Mononuclear cell (primary cell): Measurements from ENCODE around the gene RFESD. TPM values are rescaled to one million over a fixed set of nuclear protein-coding genes. Genes with fewer than 3 reads are reported as not detected.
"Not testable (repeated sequence)": the region's sequence is repeated elsewhere in the genome, so short reads cannot be mapped to it uniquely, and the experiment has no call there.

Source experiments
- H3K27me3 ChIP-seq: 2 replicates; pipeline ENCODE4 v1.6.0; 2011; ENCODE audit warnings: low read length, control low read depth; ENCODE audit not compliant: insufficient read depth
- H3K4me1 ChIP-seq: 2 replicates; pipeline ENCODE4 v1.5.1; 2011; ENCODE audit warnings: mild to moderate bottlenecking, low read length, control low read depth; ENCODE audit not compliant: insufficient read depth
- H3K4me3 ChIP-seq: 2 replicates; pipeline ENCODE4 v1.5.1; 2011; ENCODE audit warnings: mild to moderate bottlenecking, low read length, moderate library complexity
- H3K9me3 ChIP-seq: 2 replicates; pipeline ENCODE4 v1.5.1; 2011; ENCODE audit warnings: low read depth, mild to moderate bottlenecking, control low read depth, low read length
- total RNA-seq: library from RNA; depleted of rRNA; stranded (reverse); fragments of >200 nt; gene quantifications from one replicate; pipeline ENCODE4 v1.2.3, GENCODE V29; 2012

RFESD gene
- total RNA-seq, 1 donor: 3.6 TPM

DNA sequence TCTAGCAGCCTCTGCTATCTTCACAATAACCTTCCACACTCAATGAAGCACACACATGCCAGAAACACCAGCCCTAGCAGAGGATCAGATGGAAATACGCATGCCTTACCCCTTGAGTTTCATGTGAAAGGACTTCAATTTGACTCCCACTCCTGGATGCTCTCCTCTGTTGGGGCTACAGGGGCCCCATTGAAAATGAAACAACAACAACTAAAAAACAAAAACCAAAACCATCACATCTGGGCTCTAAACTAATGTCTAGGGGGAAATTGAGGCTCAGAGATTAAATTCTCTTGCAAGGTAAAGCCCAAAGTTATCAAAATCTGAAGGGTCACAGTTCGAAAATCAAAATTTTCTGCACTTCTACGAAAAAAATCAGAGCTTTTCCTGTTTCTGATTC is 7.9 kb upstream of the RFESD start:
- Histone ChIP-seq H3K4me3 (no peak overlapping the region), H3K4me1 (no peaks in the 10 kb centered on the region), H3K9me3 (no peaks in the 10 kb centered on the region), H3K27me3 (no peaks in the 10 kb centered on the region)

DNA sequence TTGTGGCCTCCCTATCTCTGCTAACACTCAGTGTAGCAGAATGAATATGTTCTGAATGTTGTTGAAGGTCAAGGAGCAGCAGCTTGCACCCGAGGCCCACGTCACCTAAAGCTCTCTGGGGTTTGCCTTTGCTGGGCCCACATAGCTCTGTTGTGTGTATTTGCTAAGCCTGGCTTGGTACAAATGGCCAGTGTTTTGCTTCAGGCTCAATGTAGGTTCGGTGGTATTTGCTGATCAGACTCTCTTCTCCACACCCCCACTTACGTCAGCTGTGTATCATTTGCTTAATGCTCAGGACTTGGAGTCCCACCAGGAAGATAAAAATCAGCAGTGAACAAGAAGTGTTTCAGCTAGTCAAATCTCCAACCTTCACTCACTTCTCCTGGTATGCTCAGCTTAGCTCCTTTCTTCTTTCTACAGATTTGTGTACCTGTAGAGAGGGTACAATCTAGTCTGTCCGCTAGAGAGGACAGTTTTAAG is 4.8 kb upstream of the RFESD start:
- no peaks in the 10 kb centered on the region for H3K27me3 ChIP-seq
- H3K4me3 ChIP-seq: no peak overlapping the region
- peaks cover 12% of the 10 kb centered on the region for H3K4me1 ChIP-seq

DNA sequence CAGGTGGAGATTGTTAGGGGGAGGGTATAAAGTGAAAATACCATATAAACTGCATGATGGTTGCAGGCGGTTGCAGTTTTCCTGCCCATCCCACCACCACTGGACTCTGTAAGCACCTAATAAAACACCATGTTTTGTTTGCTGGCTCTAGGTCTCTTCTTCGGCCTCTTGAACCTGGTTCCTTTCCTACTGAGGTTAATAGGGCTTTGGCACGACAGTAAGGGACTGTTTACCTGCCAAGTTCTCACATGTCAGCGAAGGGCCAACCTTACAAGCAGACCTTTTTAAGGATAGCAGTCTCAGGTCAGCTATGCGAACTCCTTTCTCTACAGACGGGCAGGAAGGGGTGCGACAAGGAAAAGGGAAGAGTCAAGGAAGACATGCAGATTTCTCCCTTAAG is 3.4 kb upstream of the RFESD start:
- H3K4me3 ChIP-seq: no peak overlapping the region
- no peaks in the 10 kb centered on the region for H3K27me3 ChIP-seq
- no peaks in the 10 kb centered on the region for H3K9me3 ChIP-seq
- H3K4me1 ChIP-seq: peaks cover 21% of the 10 kb centered on the region

More for the DNA sequence above, 4.8 kb upstream of the RFESD start:
- H3K9me3 ChIP-seq: no peaks in the 10 kb centered on the region

DNA sequence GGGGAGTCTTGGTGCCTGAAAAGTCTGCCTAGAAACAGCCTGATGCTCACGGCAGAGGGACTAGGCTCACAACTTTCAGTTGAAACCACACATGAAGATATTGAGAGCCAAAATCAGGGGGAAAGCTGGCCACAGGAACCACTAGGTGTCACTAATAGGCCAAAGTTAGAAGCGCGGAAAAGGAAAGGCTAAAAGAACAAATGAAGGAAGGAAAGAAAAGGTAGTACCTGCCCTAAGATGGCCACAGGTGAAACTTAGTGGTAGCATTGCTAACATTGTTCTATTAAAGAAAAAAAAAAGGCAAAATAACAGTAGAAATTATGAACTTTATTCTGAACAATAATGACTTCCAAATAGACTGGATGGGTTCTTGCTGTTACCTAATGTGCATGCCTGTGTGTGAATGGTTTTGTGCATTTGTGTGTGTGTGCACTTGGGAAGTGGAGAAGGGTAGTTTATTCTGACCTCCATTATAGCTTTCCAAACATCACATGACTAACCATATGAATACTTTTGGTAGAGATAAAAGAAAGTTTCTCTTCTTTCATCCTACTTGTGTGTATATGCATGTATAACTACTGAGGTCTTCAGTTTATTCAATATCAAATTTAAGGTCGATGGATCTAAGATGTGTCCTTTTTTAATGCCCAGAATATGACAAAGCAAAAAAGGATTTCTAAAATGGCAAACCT is 2.1 kb upstream of the RFESD start:
- Histone ChIP-seq H3K27me3 (no peaks in the 10 kb centered on the region), H3K9me3 (no peaks in the 10 kb centered on the region), H3K4me1 (peaks cover 21% of the 10 kb centered on the region), H3K4me3 (no peak overlapping the region)

DNA sequence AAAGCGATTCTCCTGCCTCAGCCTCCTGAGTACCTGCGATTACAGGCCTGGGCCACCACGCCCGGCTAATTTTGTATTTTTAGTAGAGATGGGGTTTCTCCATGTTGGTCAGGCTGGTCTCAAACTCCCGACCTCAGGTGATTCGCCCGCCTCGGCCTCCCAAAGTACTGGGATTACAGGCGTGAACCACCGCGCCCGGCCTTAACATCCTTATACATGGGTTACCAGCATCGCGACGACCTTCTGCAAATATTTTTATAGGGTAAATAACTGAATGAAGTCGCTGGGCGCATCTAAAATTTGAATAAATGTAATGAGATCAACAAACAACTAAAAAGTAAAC is 380 bp upstream of the RFESD start:
- peaks cover 21% of the 10 kb centered on the region for H3K4me1 ChIP-seq
- peak overlapping the region; percentile 62 for H3K4me3 ChIP-seq
- not testable (repeated sequence) for H3K9me3 ChIP-seq, H3K27me3 ChIP-seq

DNA sequence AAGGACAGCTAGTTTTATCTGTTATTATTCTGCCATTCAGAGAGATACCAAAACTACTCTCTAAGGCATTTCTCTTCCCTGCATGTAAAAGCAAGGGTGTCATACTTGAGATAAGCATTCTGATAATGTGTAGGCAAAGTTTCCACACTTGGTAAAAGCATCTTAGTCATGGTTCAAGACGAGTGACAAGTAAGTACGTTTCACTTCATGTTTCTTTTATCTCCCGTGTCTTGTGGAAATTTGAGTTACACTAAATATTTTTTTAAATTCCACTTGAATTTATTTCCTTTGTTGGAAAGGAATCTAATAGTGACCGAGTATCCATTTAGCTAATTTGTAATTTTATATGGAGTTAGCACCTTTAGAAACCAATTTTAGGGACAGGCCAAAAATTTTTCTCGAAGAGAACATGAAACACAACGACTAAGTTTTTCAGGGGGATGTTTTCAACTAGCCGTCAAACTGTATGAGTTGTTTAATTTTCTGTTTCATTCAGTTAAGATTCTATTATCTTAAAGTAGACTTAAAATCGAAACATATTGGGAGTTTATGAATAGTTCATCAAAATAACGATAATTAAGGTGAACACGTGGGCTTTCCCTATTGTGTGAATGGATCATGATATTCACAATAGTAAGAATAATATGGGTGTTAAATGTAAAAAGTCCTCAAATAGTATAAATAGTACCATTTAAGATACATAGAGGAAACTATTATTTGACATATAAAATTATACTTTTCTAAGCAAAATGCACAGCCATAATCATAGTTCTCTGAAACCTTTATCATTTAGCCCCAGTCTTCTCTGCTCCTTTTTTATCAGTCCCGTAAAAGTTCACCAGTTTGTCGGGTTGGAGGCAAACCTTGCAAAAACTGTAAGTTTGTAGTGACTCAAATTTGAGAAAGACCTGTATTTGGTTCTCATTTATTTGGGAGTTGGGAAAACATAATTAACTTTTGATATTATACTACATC is 1.6 kb downstream of the RFESD start:
- H3K27me3 ChIP-seq: no peaks in the 10 kb centered on the region
- peaks cover 21% of the 10 kb centered on the region for H3K4me1 ChIP-seq
- H3K9me3 ChIP-seq: no peaks in the 10 kb centered on the region
- no peak overlapping the region for H3K4me3 ChIP-seq

DNA sequence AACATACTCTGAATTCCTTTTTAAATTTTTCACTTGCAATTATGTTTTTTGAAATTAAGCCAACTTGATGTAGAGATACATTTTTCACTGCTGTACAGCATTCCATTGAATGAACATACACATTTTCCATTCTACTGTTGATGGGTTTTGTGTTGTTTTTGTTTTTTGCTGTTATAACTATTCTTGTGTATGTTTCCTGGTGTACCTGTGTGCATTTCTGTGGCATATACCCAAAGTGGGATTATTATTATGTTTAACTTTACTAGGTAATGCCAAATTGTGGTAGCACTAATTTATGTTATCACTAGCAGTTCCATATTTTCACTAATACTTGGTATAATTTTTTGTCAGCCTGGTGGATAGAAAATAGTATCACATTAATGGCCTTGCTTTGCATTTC is 2.7 kb downstream of the RFESD start:
- no peaks in the 10 kb centered on the region for H3K27me3 ChIP-seq
- no peaks in the 10 kb centered on the region for H3K9me3 ChIP-seq
- H3K4me3 ChIP-seq: no peak overlapping the region
- H3K4me1 ChIP-seq: peaks cover 18% of the 10 kb centered on the region

DNA sequence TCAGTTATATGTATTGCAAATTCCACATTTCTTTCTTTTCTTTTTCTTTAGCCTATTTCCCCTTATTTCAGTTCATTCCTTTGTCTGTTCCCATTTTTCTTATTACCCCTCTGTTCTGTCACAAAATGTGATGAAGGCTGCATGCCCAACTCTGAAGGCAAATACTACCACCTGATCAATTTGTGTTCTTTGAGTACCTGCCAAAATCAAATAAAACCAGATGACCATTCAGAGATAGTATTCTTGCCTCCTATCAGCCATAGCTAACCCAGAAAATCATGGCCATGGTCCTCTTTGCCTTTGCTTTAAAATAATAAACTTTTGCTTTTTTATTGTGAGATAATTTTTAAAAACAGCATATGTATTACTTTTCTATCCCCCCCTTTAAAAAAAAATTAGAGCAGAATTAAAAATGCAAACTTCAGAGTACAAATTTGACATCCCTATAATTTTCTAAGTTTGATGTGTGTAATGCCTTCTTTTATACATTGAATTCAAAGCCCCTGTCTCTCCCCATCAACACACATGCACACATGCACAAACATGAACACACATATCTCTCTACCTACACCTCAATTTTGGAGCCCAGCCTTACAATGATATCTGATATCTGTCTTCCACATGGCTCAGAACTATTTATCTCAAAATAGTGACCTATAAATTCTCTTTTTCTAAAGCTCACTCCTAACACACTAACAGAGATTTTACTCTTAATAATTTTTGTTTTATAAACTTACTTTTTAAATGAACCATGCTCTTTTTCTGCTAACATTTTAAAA is 3.5 kb downstream of the RFESD start:
- Histone ChIP-seq H3K9me3 (no peaks in the 10 kb centered on the region), H3K4me3 (no peak overlapping the region), H3K27me3 (no peaks in the 10 kb centered on the region), H3K4me1 (peaks cover 14% of the 10 kb centered on the region)

DNA sequence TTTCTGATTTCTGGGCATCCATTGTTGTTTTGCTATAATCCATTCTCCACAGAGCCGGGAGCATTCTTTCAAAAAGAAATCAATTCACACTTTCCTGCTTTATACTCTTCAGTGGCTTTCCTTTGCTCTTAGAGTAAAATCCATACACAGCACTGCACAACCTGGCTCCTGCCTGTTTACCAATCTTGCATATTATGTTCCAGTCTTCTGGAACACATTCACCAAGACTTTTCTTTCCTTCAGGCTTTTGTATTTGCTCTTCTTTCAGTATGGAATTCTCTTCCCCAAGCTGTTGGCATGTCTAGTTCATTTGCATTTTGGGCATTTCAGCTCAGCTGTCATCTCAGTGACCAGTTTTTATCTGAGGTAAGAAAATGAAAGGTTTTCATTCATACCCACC is 6.3 kb downstream of the RFESD start:
- Histone ChIP-seq H3K27me3 (no peaks in the 10 kb centered on the region), H3K9me3 (no peaks in the 10 kb centered on the region), H3K4me1 (peaks cover under 1% of the 10 kb centered on the region), H3K4me3 (no peak overlapping the region)

DNA sequence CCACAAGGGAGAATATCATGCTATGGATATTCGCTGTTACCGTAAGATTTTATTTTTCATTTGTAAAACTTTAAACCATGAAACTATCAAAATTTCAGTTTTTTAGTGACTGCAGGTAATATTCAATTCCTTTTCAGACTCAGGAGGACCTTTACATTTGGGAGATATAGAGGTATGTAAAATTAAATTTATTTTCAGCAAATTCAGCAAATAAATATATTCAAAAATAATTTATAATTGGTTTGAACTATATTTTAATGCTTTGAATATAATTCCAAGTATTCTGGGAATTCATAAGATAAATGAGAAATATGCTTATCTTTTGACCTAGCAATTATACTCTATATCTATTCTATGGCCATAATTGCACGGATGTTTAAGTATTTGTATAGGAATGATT is 7.6 kb downstream of the RFESD start:
- Histone ChIP-seq H3K27me3 (no peaks in the 10 kb centered on the region), H3K9me3 (no peaks in the 10 kb centered on the region), H3K4me3 (no peak overlapping the region), H3K4me1 (no peaks in the 10 kb centered on the region)

DNA sequence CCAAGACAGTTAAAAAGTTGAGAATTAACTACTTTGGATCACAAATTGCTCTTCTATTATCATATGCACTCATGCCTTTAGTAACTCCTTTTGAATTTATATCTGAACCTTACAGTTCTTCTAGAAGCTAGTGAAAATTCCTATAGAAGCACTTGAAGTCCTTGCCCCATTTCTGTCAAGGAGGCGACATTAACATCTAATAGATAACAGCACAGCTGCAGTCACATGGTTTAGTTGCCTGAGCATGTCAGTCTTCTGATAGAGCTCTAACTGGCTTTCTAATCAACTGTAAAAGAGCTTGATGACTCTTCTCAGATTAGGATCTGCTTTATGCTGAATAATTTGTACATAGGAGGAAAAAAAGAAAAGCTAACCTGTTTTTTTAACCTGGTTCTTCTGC is 9.0 kb downstream of the RFESD start:
- Histone ChIP-seq H3K4me1 (no peaks in the 10 kb centered on the region), H3K27me3 (no peaks in the 10 kb centered on the region), H3K9me3 (no peaks in the 10 kb centered on the region), H3K4me3 (no peak overlapping the region)

DNA sequence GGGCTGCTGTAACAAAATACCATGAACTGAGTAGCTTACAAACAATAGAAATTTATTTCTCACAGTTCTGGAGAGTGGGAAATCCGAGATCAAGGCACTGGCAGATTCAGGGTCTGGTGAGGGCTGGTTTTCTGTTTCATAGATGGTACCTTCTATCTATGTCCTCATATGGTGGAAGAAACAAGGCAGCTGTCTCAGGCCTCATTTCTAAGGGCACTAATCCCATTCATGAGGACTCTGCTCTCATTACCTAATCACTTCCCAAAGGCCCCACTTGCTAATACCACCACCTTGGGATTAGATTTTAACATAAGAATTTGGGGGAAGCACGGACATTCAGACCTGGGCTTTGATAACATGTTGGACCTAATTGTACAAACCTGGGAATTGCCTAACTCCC is 13.5 kb downstream of the RFESD start:
- Histone ChIP-seq H3K27me3 (no peaks in the 10 kb centered on the region), H3K4me1 (no peaks in the 10 kb centered on the region), H3K9me3 (no peaks in the 10 kb centered on the region), H3K4me3 (no peak overlapping the region)

DNA sequence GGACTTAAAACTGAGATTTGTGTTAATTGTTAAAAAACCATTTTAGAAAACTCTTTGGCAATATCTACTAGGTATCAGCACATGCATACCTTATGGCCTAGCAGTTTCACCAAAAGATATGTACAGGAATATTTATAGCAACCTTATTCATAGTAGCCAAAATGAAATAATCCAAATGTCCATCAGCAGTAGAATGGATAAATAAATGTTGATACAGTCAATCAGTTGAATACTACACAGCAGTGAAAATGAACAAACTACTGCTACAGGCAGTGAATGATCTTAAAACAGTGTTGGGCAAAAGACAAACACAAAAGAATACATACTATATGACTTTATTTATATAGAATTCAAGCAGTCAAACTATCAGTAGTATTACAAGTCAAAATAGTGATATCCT is 16.4 kb downstream of the RFESD start:
- Histone ChIP-seq H3K4me3 (no peak overlapping the region), H3K9me3 (no peaks in the 10 kb centered on the region), H3K27me3 (no peaks in the 10 kb centered on the region), H3K4me1 (no peaks in the 10 kb centered on the region)

DNA sequence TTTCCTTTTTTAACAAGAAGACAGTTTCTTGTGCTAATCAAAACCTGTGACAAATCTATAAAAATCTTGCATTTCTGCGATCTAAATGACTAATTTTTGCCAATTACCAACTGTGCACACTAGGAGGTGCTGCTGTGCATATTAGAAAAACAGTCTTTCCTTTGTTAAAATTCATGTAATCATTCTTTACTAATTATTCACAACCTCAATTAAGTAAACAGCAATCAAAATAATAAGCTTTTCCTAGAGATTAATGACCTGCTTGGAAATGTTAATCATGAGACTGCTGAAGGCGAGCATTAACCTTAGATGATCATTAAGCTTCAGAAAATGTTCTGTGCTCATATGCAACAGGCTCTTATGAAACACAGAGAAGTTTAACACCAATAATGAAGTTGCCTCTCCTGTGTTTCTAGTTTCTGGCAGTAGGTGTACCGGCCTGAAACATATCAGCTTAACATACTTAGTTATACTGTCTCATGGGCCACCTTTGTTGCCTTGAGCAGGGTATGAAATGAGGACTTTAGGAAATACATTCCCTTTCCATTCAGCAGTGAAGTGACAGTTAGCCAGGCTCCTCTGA is 17.7 kb downstream of the RFESD start:
- H3K27me3 ChIP-seq: no peaks in the 10 kb centered on the region
- no peak overlapping the region for H3K4me3 ChIP-seq
- H3K4me1 ChIP-seq: no peaks in the 10 kb centered on the region
- H3K9me3 ChIP-seq: no peaks in the 10 kb centered on the region
